Activated T-cell treated with anti-CD3 and anti-CD28 coated beads, Interleukin-2, amount 50 U/mL, for 24 hours (primary cell): ENCODE data around the gene CEACAM21.

Experiments used
- DNase-seq: peaks from one replicate; pipeline ENCODE4 v3.0.0-alpha.2; 2020
- H3K27ac Mint-ChIP-seq: 2 replicates; pipeline ENCODE4 v1.8.0; 2020; ENCODE audit warnings: mild to moderate bottlenecking, mixed read lengths
- H3K27me3 Mint-ChIP-seq: 2 replicates; pipeline ENCODE4 v1.8.0; 2020; ENCODE audit warnings: mixed read lengths
- H3K36me3 Mint-ChIP-seq: 2 replicates; pipeline ENCODE4 v1.8.0; 2020; ENCODE audit warnings: low read depth, mixed read lengths
- H3K4me1 Mint-ChIP-seq: 2 replicates; pipeline ENCODE4 v1.8.0; 2020; ENCODE audit warnings: low read depth, mixed read lengths
- H3K4me3 Mint-ChIP-seq: 2 replicates; pipeline ENCODE4 v1.8.0; 2020; ENCODE audit warnings: mild to moderate bottlenecking, moderate library complexity, mixed read lengths
- H3K9me3 Mint-ChIP-seq: 2 replicates; pipeline ENCODE4 v1.8.0; 2020; ENCODE audit warnings: mixed read lengths

CEACAM21 gene

DNA sequence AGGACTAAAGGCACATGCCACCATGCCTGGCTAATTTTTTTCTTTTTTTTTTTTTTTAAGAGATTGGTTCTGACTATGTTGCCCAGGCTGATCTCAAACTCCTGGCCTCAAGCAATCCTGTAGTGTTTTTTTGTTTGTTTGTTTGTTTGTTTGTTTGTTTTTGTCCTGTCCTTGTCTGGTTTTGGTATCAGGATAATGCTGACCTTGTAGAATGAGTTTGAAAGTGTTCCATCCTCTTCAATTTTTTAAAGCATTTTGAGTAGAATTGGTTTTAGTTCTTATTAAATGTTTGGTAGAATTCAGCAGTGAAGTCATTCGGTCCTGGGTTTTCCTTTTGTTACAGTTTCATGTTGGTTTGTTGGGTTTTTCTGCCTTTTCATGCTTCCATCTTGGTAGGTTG lies 31.7 kb downstream of the CEACAM21 start:
- H3K9me3 Mint-ChIP-seq = no peaks in the 10 kb centered on the region
- H3K36me3 Mint-ChIP-seq = no peaks in the 10 kb centered on the region
- H3K27me3 Mint-ChIP-seq = peaks cover 5% of the 10 kb centered on the region
- no peak overlapping the region for H3K4me3 Mint-ChIP-seq
- no peaks in the 10 kb centered on the region for H3K4me1 Mint-ChIP-seq
- no peak for DNase-seq
- no peak overlapping the region for H3K27ac Mint-ChIP-seq

DNA sequence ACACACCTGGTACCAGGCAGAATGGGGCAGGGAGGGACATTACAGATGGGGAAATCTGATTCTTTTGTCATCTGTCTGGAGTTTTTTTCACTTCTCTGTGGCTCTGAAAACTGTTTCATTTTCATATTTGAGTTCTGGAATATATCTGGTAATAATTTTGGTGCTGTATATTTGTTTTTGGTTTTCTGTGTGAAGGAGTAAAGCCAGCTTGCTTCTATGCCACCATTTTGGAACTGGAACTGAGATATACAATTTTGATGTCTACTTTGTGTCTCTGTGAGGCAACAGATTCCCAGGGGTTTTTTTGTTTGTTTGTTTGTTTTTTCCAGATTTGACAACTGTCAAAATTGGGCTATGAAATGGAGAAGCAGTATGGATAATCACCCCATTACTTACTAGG lies 34.8 kb downstream of the CEACAM21 start:
- H3K27ac Mint-ChIP-seq = no peak overlapping the region
- no peaks in the 10 kb centered on the region for H3K4me1 Mint-ChIP-seq
- H3K4me3 Mint-ChIP-seq = no peak overlapping the region
- H3K36me3 Mint-ChIP-seq = no peaks in the 10 kb centered on the region
- no peak for DNase-seq
- peaks cover 31% of the 10 kb centered on the region for H3K27me3 Mint-ChIP-seq
- H3K9me3 Mint-ChIP-seq = no peaks in the 10 kb centered on the region

- no peak overlapping the region for H3K27ac Mint-ChIP-seq
- no peak for DNase-seq
- peaks cover 43% of the 10 kb centered on the region for H3K27me3 Mint-ChIP-seq
- H3K4me3 Mint-ChIP-seq = no peak overlapping the region
- H3K36me3 Mint-ChIP-seq = no peaks in the 10 kb centered on the region
- no peaks in the 10 kb centered on the region for H3K4me1 Mint-ChIP-seq
- H3K9me3 Mint-ChIP-seq = no peaks in the 10 kb centered on the region
Observed at GRCh38 chr19:41612483-41612882, 36.5 kb downstream of the CEACAM21 start.

DNA sequence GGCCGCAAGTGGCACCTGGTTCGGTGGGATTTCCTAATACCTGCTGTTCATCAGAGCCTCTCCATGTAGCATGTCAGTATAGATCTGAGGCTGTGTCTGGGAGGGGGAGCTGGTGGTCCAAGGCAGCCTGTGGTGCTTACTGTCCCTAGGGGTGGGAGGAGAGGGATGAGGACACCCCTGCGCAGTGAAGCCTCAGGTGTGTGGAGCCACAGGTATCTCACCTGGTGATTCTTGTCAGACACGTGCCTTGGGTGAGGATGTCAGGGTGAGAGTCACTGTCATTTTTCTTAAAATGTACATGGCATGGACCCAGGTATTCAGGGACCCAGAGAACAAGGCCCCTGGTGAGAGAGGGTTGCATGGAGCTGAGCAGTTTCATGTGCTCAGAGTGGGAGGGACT lies 39.2 kb downstream of the CEACAM21 start:
- H3K27me3 Mint-ChIP-seq = peaks cover 41% of the 10 kb centered on the region
- H3K9me3 Mint-ChIP-seq = no peaks in the 10 kb centered on the region
- no peaks in the 10 kb centered on the region for H3K4me1 Mint-ChIP-seq
- no peak for DNase-seq
- no peak overlapping the region for H3K27ac Mint-ChIP-seq
- no peak overlapping the region for H3K4me3 Mint-ChIP-seq
- H3K36me3 Mint-ChIP-seq = no peaks in the 10 kb centered on the region

DNA sequence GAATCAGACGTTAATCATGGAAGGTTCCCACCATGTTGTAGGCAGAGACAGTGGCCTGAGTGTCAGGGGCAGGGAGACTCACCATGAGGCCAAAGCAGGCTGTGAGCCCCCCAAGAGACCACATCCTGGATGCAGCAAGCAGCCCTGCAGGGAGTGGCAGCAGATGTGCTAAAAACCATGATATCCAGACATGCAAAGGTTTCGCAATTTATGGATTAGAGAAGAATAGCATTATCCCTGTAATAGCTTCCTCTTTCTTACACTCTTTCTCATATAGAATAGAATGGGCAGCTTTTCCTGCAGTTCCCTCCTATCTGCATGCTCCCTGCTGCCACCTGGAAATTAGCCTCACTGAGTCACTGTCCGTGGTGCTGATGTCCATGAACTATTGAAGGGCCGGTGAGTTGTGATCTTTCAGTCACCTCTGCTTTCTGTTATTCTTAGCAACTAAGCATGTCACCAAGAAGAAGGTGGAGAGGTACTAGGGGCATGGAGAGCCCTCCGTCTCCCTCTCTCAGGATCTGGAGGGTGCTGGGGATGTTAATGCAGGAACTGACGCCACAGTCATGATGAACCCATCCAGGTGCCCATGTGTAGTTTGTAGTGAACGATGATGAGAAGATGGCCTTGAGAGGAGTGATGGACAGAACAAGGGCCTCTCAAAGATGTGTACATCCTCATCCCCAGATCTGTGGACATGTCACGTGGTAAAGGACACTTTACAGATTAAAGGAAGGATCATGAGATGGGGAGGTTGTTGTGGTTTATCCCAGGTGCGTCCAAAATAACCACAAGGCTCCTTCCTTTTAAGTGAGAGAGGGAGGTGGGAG lies 41.0 kb downstream of the CEACAM21 start:
- Mint-ChIP-seq H3K27me3 (peaks cover 41% of the 10 kb centered on the region), H3K36me3 (no peaks in the 10 kb centered on the region)
- DNase-seq = no peak

DNA sequence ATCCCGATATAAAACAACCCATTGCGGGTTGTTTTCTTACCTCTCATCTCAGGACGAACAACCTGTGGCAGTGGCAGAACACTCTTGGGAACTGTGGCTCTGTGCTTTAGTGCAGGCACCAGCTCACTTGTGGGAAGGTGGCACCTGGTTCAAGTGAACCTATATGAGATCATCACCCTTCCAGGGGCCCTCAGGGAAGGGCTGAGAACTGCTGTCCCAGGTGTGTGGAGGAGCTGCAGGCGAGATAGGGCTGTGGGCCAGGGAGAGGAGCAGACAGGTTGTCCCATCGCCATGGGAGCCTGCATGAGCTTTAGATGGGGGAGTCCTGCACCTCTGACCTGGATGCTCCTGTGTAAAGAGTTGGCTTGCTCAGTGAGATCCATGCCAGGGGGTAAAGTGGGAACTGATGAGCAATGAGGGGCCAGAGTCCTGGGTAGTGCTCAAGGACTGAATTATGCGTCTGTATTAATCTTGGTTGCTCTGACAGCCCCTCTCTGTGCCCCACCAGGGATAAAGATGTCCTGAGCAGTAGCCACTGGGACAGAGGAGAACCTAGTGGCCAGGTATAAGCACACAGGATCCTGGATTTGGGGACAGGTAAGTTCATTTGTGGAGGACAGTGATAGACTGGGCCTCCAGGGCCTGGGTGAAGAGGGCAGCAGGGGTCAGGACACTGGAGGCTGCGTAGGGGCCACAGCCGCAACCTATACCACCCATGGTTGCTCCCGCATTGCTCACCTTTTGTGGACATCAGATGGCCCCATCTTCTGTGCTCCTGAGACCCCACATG lies 42.2 kb downstream of the CEACAM21 start:
- H3K9me3 Mint-ChIP-seq = no peaks in the 10 kb centered on the region
- no peak overlapping the region for H3K4me3 Mint-ChIP-seq
- no peaks in the 10 kb centered on the region for H3K4me1 Mint-ChIP-seq
- H3K36me3 Mint-ChIP-seq = no peaks in the 10 kb centered on the region
- DNase-seq = no peak
- H3K27ac Mint-ChIP-seq = no peak overlapping the region
- peaks cover 36% of the 10 kb centered on the region for H3K27me3 Mint-ChIP-seq

More for the DNA sequence above, 41.0 kb downstream of the CEACAM21 start:
- Mint-ChIP-seq H3K9me3 (no peaks in the 10 kb centered on the region), H3K4me3 (no peak overlapping the region), H3K4me1 (no peaks in the 10 kb centered on the region), H3K27ac (no peak overlapping the region)

GRCh38 chr19:41619018-41619556 lies 43.1 kb downstream of the CEACAM21 start:
- Mint-ChIP-seq H3K27me3 (peaks cover 29% of the 10 kb centered on the region), H3K4me1 (no peaks in the 10 kb centered on the region), H3K9me3 (no peaks in the 10 kb centered on the region), H3K4me3 (no peak overlapping the region), H3K36me3 (no peaks in the 10 kb centered on the region), H3K27ac (no peak overlapping the region)
- DNase-seq = no peak

- Mint-ChIP-seq H3K9me3 (no peaks in the 10 kb centered on the region), H3K27me3 (peaks cover 21% of the 10 kb centered on the region)
Observed at GRCh38 chr19:41620171-41620570, 44.2 kb downstream of the CEACAM21 start.

DNA sequence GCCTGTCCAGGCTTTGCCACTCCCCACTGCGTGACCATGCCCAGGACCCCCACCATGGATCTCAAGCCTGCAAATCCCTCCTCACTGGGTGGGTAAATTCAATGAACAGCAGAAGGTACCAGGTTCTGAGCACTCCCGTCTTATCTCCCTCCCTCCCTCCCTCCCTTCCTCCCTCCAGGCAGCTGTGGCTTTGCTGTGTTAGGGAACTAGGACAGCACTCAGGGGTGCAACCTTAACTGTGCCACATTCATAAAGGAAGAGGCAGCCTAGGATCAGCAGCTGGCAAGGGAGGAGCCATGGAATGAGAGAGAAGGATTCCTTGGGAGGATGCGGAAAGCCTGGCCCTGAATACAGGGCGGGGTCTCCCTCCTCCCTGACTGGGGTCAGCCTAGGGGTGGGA lies 45.3 kb downstream of the CEACAM21 start:
- Mint-ChIP-seq H3K9me3 (no peaks in the 10 kb centered on the region), H3K4me3 (no peak overlapping the region), H3K36me3 (no peaks in the 10 kb centered on the region), H3K27ac (no peak overlapping the region), H3K27me3 (peaks cover 17% of the 10 kb centered on the region), H3K4me1 (no peaks in the 10 kb centered on the region)
- no peak for DNase-seq

More at GRCh38 chr19:41620171-41620570, 44.2 kb downstream of the CEACAM21 start:
- no peak overlapping the region for H3K4me3 Mint-ChIP-seq
- no peaks in the 10 kb centered on the region for H3K4me1 Mint-ChIP-seq
- H3K36me3 Mint-ChIP-seq = no peaks in the 10 kb centered on the region
- no peak overlapping the region for H3K27ac Mint-ChIP-seq
- no peak for DNase-seq

GRCh38 chr19:41621654-41622053 lies 45.7 kb downstream of the CEACAM21 start:
- H3K4me1 Mint-ChIP-seq = no peaks in the 10 kb centered on the region
- H3K4me3 Mint-ChIP-seq = no peak overlapping the region

GRCh38 chr19:41623360-41623759 lies 47.4 kb downstream of the CEACAM21 start:
- no peak for DNase-seq
- Mint-ChIP-seq H3K27ac (no peak overlapping the region), H3K36me3 (no peaks in the 10 kb centered on the region), H3K9me3 (no peaks in the 10 kb centered on the region), H3K27me3 (peaks cover 26% of the 10 kb centered on the region), H3K4me3 (no peak overlapping the region), H3K4me1 (no peaks in the 10 kb centered on the region)

More at GRCh38 chr19:41621654-41622053, 45.7 kb downstream of the CEACAM21 start:
- Mint-ChIP-seq H3K27ac (no peak overlapping the region), H3K27me3 (peaks cover 17% of the 10 kb centered on the region), H3K36me3 (no peaks in the 10 kb centered on the region), H3K9me3 (no peaks in the 10 kb centered on the region)
- no peak for DNase-seq

- no peaks in the 10 kb centered on the region for H3K36me3 Mint-ChIP-seq
- H3K9me3 Mint-ChIP-seq = no peaks in the 10 kb centered on the region
- peaks cover 33% of the 10 kb centered on the region for H3K27me3 Mint-ChIP-seq
- no peak for DNase-seq
- no peaks in the 10 kb centered on the region for H3K4me1 Mint-ChIP-seq
- no peak overlapping the region for H3K4me3 Mint-ChIP-seq
- H3K27ac Mint-ChIP-seq = no peak overlapping the region
Observed at GRCh38 chr19:41624515-41624914, 48.5 kb downstream of the CEACAM21 start.

GRCh38 chr19:41624937-41625336 lies 49.0 kb downstream of the CEACAM21 start:
- no peak overlapping the region for H3K4me3 Mint-ChIP-seq
- peaks cover 33% of the 10 kb centered on the region for H3K27me3 Mint-ChIP-seq
- H3K4me1 Mint-ChIP-seq = no peaks in the 10 kb centered on the region
- DNase-seq = no peak
- H3K27ac Mint-ChIP-seq = no peak overlapping the region
- no peaks in the 10 kb centered on the region for H3K36me3 Mint-ChIP-seq
- no peaks in the 10 kb centered on the region for H3K9me3 Mint-ChIP-seq

GRCh38 chr19:41626278-41626677 lies 50.3 kb downstream of the CEACAM21 start:
- H3K36me3 Mint-ChIP-seq = no peaks in the 10 kb centered on the region
- peaks cover 42% of the 10 kb centered on the region for H3K27me3 Mint-ChIP-seq
- DNase-seq = no peak
- H3K4me1 Mint-ChIP-seq = no peaks in the 10 kb centered on the region
- H3K4me3 Mint-ChIP-seq = no peak overlapping the region
- no peak overlapping the region for H3K27ac Mint-ChIP-seq
- H3K9me3 Mint-ChIP-seq = peaks cover 12% of the 10 kb centered on the region

- H3K27me3 Mint-ChIP-seq = peaks cover 48% of the 10 kb centered on the region
- no peaks in the 10 kb centered on the region for H3K36me3 Mint-ChIP-seq
- H3K4me3 Mint-ChIP-seq = no peak within 1 kb of the TSS
- H3K9me3 Mint-ChIP-seq = peaks cover 15% of the 10 kb centered on the region
- no peaks in the 10 kb centered on the region for H3K4me1 Mint-ChIP-seq
- no peak within 1 kb of the TSS for H3K27ac Mint-ChIP-seq
- no peak for DNase-seq
Observed at GRCh38 chr19:41626877-41627276, 50.9 kb downstream of the CEACAM21 start, which contains the start of gene CEACAM4. Gene CEACAM4, minus strand, starts transcription at chr19:41627074. Its CDS starts 111 bp downstream, at chr19:41626963.
